SK-N-SH treated with all-trans-retinoic acid at 6 μM for 48 hours (cell line): Measurements from ENCODE around the gene TMEM51.

ENCODE experiments used
- ATAC-seq: fragments of 200-7000 bp; cut with Tn5 transposase; 3 replicates; pipeline ENCODE4 v1.9.1; 2020; ENCODE audit warnings: mild to moderate bottlenecking, moderate library complexity
- ARNTL ChIP-seq: fragments of 450-650 bp; formaldehyde crosslinking; IDR thresholded peaks from 2 replicates; pipeline ENCODE4 v1.5.0; 2020; ENCODE audit warnings: low read depth, mild to moderate bottlenecking, moderate library complexity, borderline replicate concordance
- BACH2 ChIP-seq: fragments of 250-450 bp; sonication (Bioruptor Pico); IDR thresholded peaks from 2 replicates; pipeline ENCODE4 v1.9.0; 2021; ENCODE audit warnings: mild to moderate bottlenecking, borderline replicate concordance
- CREB5 ChIP-seq: fragments of 250-450 bp; sonication (Bioruptor Pico); IDR thresholded peaks from 2 replicates; pipeline ENCODE4 v1.5.1; 2020; ENCODE audit warnings: low read depth, mild to moderate bottlenecking, moderate library complexity
- ESRRG ChIP-seq: fragments of 250-450 bp; sonication (Bioruptor Pico); IDR thresholded peaks from 2 replicates; pipeline ENCODE4 v1.6.1; 2021; ENCODE audit warnings: mild to moderate bottlenecking
- GLIS3 ChIP-seq: fragments of 250-450 bp; sonication (Bioruptor Pico); IDR thresholded peaks from 2 replicates; pipeline ENCODE4 v1.5.0; 2020; ENCODE audit warnings: mild to moderate bottlenecking, moderate library complexity
- ISL1 ChIP-seq: fragments of 250-450 bp; sonication (Bioruptor Pico); IDR thresholded peaks from 2 replicates; pipeline ENCODE4 v2.1.2; 2022; ENCODE audit warnings: mild to moderate bottlenecking, moderate library complexity
- OSR1 ChIP-seq: fragments of 250-450 bp; sonication (Bioruptor Pico); IDR thresholded peaks from 2 replicates; pipeline ENCODE4 v1.8.0; 2022; ENCODE audit warnings: moderate library complexity, mild to moderate bottlenecking, inconsistent platforms
- PATZ1 ChIP-seq: fragments of 250-450 bp; sonication (Bioruptor Pico); IDR thresholded peaks from 2 replicates; pipeline ENCODE4 v1.8.0; 2020; ENCODE audit warnings: mild to moderate bottlenecking, moderate library complexity, borderline replicate concordance
- POU6F1 ChIP-seq: fragments of 250-450 bp; sonication (Bioruptor Pico); IDR thresholded peaks from 2 replicates; pipeline ENCODE4 v1.8.0; 2021; ENCODE audit warnings: low read depth, mild to moderate bottlenecking, moderate library complexity, borderline replicate concordance
- PPARA ChIP-seq: fragments of 250-450 bp; sonication (Bioruptor Pico); IDR thresholded peaks from 2 replicates; pipeline ENCODE4 v1.5.0; 2020; ENCODE audit warnings: mild to moderate bottlenecking, borderline replicate concordance
- RARB ChIP-seq: fragments of 250-450 bp; sonication (Bioruptor Pico); IDR thresholded peaks from 2 replicates; pipeline ENCODE4 v1.8.0; 2021; ENCODE audit warnings: mild to moderate bottlenecking, moderate library complexity
- SNAI2 ChIP-seq: fragments of 250-450 bp; sonication (Bioruptor Pico); IDR thresholded peaks from 2 replicates; pipeline ENCODE4 v1.5.0; 2020; ENCODE audit warnings: mild to moderate bottlenecking, moderate library complexity
- TCF4 ChIP-seq: fragments of 250-450 bp; sonication (Bioruptor Pico); IDR thresholded peaks from 2 replicates; pipeline ENCODE4 v1.8.0; 2021; ENCODE audit warnings: mild to moderate bottlenecking, moderate library complexity, borderline replicate concordance
- TOX ChIP-seq: fragments of 250-450 bp; sonication (Bioruptor Pico); IDR thresholded peaks from 2 replicates; pipeline ENCODE4 v1.8.0; 2021; ENCODE audit warnings: mild to moderate bottlenecking, moderate library complexity, borderline replicate concordance
- ZC3H10 ChIP-seq: fragments of 250-450 bp; sonication (Bioruptor Pico); IDR thresholded peaks from 2 replicates; pipeline ENCODE4 v1.5.1; 2021; ENCODE audit warnings: mild to moderate bottlenecking, moderate library complexity
- ZFP30 ChIP-seq: fragments of 450-650 bp; formaldehyde crosslinking; IDR thresholded peaks from 2 replicates; pipeline ENCODE4 v1.5.0; 2022; ENCODE audit warnings: mild to moderate bottlenecking, moderate library complexity
- ZNF565 ChIP-seq: fragments of 450-650 bp; formaldehyde crosslinking; conservative IDR thresholded peaks from 2 replicates; pipeline ENCODE4 v1.5.0; 2020; ENCODE audit warnings: low read depth, mild to moderate bottlenecking, moderate library complexity
- ZNF70 ChIP-seq: fragments of 450-650 bp; formaldehyde crosslinking; IDR thresholded peaks from 2 replicates; pipeline ENCODE4 v1.5.0; 2020; ENCODE audit warnings: mild to moderate bottlenecking, moderate library complexity
- ZNF8 ChIP-seq: fragments of 450-650 bp; formaldehyde crosslinking; IDR thresholded peaks from 2 replicates; pipeline ENCODE4 v1.5.0; 2020; ENCODE audit warnings: mild to moderate bottlenecking, moderate library complexity
- TF ChIP-seq, protein P1 (sequence below): fragments of 250-450 bp; sonication (Bioruptor Pico); IDR thresholded peaks from 2 replicates; pipeline ENCODE4 v1.5.1; 2021; ENCODE audit warnings: mild to moderate bottlenecking, moderate library complexity
- TF ChIP-seq, protein P2 (sequence below): fragments of 250-450 bp; sonication (Bioruptor Pico); IDR thresholded peaks from 2 replicates; pipeline ENCODE4 v1.5.0; 2020; ENCODE audit warnings: mild to moderate bottlenecking, moderate library complexity

TMEM51 gene

GRCh38 chr1:15124362-15125100 lies 29.0 kb upstream of the TMEM51 start:
- no peak for ATAC-seq
- TF ChIP-seq PPARA: no peak
- TF ChIP-seq, protein P1, sequence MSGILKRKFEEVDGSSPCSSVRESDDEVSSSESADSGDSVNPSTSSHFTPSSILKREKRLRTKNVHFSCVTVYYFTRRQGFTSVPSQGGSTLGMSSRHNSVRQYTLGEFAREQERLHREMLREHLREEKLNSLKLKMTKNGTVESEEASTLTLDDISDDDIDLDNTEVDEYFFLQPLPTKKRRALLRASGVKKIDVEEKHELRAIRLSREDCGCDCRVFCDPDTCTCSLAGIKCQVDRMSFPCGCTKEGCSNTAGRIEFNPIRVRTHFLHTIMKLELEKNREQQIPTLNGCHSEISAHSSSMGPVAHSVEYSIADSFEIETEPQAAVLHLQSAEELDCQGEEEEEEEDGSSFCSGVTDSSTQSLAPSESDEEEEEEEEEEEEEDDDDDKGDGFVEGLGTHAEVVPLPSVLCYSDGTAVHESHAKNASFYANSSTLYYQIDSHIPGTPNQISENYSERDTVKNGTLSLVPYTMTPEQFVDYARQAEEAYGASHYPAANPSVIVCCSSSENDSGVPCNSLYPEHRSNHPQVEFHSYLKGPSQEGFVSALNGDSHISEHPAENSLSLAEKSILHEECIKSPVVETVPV (CRISPR knock-in tag): no peak

- ATAC-seq: no peak
- TF ChIP-seq ARNTL (CRISPR knock-in tag): no peak
- TF ChIP-seq ESRRG (CRISPR knock-in tag): no peak
- TF ChIP-seq TCF4: no peak
- no peak for TF ChIP-seq OSR1 (CRISPR knock-in tag)
- TF ChIP-seq GLIS3: no peak
- TF ChIP-seq, protein P2, sequence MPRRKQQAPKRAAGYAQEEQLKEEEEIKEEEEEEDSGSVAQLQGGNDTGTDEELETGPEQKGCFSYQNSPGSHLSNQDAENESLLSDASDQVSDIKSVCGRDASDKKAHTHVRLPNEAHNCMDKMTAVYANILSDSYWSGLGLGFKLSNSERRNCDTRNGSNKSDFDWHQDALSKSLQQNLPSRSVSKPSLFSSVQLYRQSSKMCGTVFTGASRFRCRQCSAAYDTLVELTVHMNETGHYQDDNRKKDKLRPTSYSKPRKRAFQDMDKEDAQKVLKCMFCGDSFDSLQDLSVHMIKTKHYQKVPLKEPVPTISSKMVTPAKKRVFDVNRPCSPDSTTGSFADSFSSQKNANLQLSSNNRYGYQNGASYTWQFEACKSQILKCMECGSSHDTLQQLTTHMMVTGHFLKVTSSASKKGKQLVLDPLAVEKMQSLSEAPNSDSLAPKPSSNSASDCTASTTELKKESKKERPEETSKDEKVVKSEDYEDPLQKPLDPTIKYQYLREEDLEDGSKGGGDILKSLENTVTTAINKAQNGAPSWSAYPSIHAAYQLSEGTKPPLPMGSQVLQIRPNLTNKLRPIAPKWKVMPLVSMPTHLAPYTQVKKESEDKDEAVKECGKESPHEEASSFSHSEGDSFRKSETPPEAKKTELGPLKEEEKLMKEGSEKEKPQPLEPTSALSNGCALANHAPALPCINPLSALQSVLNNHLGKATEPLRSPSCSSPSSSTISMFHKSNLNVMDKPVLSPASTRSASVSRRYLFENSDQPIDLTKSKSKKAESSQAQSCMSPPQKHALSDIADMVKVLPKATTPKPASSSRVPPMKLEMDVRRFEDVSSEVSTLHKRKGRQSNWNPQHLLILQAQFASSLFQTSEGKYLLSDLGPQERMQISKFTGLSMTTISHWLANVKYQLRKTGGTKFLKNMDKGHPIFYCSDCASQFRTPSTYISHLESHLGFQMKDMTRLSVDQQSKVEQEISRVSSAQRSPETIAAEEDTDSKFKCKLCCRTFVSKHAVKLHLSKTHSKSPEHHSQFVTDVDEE: no peak
- no peak for TF ChIP-seq RARB (CRISPR knock-in tag)
- no peak for TF ChIP-seq ZNF8 (CRISPR knock-in tag)
- no peak for TF ChIP-seq POU6F1
- no peak for TF ChIP-seq ISL1 (CRISPR knock-in tag)
- no peak for TF ChIP-seq TOX (CRISPR knock-in tag)
- TF ChIP-seq ZC3H10 (CRISPR knock-in tag): no peak
- TF ChIP-seq, protein P1 (CRISPR knock-in tag): no peak
- no peak for TF ChIP-seq ZFP30 (CRISPR knock-in tag)
- no peak for TF ChIP-seq ZNF565 (CRISPR knock-in tag)
- TF ChIP-seq ZNF70 (CRISPR knock-in tag): no peak
- TF ChIP-seq PATZ1: no peak
- no peak for TF ChIP-seq BACH2 (CRISPR knock-in tag)
- TF ChIP-seq CREB5 (CRISPR knock-in tag): no peak
- no peak for TF ChIP-seq SNAI2
- TF ChIP-seq, all 23 proteins: peak for 0
Observed at GRCh38 chr1:15125101-15125745, 28.3 kb upstream of the TMEM51 start.
